GM19099 (cell line): Measurements from ENCODE around the gene RBM20.

Source experiments
- POLR2A ChIP-seq: IDR thresholded peaks from 3 replicates; pipeline ENCODE4 v1.6.1; 2011; ENCODE audit warnings: low read depth; ENCODE audit not compliant: insufficient read length; ENCODE audit errors: extremely low read depth

Gene RBM20

DNA sequence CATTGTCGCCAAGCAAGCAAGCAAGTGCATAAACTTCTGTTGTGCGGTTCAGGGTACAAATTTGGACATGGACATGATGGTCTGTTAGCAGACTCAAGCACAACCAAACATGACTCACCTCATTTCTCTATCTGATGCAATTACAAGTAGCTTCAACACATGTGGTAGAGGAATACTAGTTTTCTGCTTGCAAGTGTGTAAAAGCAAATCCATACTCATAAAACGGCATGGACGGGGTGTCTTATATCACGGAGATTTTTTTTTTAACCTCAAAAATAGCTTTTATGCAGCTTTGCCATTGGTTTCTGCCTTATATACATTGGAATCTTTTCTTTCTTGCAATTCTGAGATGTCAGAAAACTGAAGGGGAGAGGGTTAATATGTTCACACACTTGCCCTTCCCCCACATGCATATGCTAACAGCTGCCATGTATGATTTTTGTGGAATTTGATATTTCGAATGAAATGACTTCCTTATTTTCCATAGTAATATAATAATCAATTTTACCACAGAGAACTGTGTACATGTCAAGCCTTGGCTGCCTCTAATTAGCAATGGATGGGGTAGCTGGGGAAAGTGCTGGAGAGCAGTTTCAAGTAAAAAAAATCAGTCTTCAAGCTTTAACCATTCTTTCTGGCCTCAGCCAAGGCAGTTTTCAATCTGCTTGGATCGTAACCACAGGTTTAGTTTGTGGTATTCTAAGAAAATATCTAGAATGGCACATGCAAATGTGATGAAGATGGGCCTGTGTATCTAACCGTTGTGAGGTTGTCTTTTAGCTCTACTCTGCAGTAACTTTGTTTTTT is 121.6 kb downstream of the RBM20 start:
- no peak for TF ChIP-seq POLR2A

DNA sequence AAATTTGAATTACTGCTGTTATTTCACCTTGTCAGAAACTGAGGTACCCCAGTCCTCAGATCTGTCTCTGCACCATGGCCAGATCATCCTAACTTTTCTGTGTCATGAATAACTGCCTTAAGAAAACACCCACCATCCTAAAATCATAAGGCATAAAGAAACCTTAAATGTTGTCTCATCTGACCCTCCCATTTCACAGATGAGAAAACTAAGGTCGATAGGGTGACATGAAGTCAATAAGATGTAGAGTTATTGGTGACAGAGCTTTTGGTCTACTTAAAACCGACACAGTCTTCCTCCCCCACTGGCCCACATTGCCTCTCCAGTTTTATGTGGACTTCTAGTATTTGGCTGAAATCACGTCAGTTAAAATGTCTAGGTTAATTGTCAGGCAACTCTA is 126.1 kb downstream of the RBM20 start:
- TF ChIP-seq POLR2A, result no peak

DNA sequence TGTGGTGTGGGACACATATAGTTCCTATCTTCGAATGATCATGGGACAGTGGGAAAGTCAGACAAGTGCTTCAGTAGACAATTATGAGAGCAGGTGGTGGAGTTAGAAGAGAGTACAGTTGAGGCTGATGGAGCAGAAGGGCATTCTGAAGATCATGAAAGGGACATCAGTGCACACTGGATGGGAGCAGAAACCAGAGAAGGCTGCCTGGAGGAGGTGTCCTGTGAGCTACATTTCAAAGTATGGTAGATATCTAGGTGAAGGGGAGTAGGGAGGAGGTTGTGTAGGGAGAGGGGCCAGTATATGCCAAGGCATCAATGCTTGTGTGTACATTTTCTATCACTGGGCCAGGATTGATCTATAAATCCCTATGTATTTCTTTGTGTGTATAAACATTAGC is 127.3 kb downstream of the RBM20 start:
- no peak for TF ChIP-seq POLR2A

DNA sequence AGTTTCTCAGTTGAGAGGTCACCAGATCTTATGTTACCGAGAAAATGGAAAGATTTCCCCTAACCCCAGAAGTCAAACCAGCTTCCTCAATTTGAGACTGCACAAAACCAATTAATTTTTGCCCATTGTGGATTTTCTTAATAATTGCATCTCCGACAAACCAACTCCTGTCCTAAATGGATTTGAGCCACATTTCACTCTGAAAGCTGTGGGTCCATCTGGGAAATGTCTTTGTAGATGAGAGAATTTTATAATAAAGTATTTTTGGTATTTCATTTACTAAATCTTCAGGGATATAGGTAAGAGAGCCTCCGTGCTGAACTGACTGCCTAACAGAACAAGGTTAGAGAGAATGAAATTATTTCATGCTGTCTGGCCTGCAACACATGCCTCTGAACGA is 127.9 kb downstream of the RBM20 start:
- no peak for TF ChIP-seq POLR2A

DNA sequence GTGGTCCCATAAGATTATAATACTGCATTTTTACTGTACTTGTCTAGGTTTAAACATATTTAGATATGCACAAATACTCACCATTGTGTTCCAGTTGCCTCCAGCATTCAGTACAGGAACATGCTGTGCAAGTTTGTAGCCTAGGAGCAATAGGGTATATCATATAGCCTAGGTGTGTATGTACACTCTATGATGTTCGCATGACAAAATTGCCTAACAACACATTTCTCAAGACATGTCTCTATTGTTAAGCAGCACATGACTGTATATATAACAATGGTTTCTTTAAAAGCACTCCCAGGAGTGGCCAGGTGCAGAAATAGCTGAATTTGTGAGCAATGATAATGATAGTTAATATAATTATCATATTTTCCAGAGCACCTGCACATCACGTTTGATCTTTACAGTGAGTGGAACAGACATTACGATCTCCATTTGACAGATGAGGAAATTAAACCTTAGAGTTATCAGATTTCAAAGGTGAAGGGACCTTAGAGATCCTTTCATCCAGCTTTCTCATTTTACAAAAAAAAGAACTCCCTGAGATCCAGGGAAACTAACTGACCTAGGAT is 128.4 kb downstream of the RBM20 start:
- TF ChIP-seq POLR2A, result no peak

DNA sequence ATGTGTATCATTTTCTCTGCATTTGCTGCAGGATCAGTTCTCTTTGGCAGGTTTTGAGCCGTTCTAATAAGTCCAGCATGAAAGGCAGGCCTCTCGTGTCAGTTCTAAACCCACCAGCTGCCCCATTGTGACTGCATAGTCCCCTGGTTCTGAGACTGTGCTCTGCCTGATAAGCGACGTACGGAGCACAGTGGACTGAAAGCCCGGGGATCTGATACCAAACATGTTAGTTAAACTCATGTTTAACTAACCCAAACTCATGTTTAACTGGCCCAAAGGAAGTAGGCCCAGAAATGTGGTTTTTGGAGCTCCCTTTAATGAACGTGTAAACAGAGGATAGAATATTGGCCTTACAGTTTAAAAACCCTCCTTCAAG is 129.5 kb downstream of the RBM20 start:
- no peak for TF ChIP-seq POLR2A

DNA sequence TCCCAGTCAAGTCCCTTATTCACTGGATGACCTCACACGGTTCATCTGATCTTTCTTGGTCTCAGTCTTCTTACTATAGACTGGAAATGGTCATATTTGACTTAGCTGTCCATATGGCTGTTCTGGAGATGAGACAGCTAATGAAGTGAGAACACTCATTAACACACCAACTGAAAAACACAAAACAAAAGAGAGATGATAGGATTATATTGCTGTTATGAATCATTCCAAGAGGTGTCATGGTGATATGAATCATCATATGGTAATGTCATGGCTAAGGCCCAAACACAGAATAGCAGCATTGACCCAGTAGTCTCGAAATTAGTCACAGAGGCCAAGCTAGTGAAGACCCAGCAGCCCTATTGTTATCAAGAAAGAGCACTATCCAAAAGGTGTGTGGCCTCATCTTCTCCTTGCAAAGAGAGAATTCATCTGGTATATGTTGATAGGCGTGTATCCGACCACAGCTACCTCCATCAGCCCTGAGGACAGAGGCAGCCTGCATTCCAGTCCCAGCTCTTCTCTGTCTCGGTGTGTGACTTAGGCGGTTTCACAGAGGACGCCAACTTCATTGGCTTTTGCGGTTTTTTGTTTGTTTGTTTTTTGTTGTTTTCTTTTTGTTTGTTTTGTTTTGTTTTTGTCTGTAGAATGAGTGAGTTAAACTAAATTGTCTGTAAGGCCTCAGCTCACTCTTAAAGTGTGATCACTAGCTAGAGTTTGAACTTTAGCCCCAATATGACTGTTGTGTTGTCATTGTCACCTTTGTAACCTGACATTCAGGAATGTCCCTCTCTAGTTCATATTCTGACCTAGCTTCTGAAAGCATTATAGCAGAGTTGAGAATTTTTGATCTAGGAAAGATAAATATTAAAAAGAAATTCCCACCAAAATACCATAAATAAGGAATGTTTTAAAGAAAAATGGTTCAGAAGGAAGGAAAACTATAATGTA is 130.2 kb downstream of the RBM20 start:
- no peak for TF ChIP-seq POLR2A

DNA sequence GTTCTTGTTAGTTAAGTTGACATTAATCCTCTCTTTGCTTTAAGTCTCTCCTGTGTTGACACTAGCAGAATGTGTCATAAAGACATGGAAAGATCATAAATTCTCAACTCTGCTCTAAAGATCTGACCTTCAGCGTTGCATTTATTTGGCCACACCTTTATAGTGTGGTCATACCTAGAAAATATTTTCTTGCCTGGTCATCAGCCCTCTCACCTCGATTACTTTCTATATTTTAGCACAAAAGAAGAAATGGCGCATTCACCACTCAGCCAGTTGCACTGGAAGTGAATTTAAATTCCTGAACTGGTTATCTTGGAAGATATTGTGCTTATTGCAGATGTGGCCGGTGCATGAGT is 130.9 kb downstream of the RBM20 start:
- TF ChIP-seq POLR2A, result no peak

DNA sequence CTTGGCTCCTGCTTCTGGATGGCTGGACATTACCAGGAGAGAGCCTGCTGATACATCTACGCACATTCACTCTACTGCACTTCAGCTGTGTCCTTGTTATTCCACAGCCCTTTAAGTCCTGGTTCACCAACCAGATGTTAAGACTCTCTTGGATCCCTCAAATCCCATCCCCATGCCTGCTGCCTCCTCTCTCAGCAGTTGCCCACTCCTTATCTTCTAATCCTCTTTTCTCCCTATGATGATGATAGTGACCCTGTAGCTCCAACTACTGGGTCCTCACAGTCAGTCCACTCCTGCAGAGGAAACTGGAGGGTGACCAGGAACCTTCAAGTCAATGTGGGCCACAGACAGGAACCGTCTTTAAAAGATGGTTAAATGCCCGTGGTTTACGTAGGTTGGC is 131.3 kb downstream of the RBM20 start:
- TF ChIP-seq POLR2A, result no peak

DNA sequence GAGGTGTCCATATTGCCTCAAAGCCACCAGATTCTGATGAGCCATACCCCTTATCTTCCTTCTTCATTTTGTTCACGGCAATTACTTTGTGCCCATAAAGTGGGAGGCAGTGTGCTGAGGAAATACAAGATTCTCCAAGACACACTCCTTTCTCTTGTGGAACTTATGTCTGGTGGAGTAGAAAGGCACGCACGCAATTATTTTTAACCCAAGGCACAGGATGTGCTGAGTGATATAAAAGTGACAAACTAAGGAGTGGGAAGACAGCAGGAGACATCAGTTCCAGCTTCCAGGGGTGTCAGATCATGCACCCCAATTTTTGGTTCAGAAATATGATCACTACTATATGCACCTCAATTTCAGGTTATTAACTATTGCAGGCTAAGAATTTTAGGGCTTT is 132.9 kb downstream of the RBM20 start:
- no peak for TF ChIP-seq POLR2A

DNA sequence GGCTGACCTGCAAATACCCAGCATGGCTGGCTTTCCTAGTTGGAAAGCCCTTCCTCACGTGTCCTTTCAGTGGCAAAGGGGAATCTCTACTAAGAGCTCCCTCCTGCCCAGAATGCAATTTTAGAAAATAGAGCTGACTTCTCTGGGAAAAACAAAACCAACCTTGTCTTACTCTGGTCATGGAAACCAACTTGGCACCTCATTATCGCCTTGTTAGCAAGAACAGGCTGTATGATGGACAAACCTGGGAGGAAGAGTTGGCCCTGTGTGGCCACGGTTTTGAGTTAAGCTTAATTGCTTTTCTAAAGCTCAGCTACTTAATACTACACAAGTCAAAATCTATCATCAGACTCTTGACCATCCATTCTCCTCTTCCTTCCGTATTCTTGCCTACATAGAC is 133.5 kb downstream of the RBM20 start:
- no peak for TF ChIP-seq POLR2A

DNA sequence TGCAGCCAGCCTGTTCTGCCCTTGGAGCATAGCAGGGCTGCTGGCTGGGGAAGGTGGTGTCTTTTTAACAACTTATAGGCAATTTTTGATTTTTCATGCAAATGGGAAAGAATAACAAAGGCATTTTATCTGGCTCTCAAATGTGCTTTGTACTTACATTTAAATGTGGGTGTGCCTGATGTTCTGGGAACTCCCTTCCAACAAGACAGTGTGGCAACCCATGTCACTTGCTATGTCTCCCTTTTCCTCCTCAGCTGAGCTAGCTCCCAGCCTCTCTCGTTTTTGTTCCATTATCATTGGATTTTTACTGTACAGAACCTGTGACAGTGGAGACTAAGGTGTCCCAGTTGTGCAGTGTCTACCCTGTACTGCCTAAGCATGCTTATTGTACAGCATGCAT is 134.1 kb downstream of the RBM20 start:
- no peak for TF ChIP-seq POLR2A

DNA sequence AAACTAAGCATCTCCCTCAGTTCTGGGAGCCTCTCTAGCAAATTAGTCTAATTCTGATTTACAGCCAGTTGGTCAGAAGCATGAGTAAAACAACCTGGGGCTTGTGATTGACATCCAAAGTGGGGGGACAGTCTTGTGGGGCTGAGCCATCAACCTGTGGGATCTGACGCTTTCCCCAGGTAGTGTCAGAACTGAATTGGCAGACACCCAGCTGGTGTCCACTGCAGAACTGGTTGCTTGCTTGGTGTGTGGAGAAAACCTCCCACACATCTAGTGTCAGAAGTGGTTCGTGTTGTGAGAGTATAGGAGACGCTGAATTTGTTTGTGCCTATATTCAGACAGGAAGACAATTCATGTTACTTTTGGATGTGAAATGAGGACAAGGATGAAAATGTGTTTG is 135.4 kb downstream of the RBM20 start:
- no peak for TF ChIP-seq POLR2A

DNA sequence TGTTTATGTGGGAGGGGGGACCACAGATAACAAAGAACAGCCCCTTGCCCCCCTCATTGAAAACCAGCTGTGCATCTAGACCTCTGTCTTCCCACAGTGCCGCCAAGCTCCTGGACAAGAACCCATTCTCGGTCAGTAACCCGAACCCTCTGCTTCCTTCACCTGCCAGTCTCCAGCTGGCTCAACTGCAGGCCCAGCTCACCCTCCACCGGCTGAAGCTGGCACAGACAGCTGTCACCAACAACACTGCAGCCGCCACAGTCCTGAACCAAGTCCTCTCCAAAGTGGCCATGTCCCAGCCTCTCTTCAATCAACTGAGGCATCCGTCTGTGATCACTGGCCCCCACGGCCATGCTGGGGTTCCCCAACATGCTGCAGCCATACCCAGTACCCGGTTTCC is 136.6 kb downstream of the RBM20 start:
- no peak for TF ChIP-seq POLR2A

DNA sequence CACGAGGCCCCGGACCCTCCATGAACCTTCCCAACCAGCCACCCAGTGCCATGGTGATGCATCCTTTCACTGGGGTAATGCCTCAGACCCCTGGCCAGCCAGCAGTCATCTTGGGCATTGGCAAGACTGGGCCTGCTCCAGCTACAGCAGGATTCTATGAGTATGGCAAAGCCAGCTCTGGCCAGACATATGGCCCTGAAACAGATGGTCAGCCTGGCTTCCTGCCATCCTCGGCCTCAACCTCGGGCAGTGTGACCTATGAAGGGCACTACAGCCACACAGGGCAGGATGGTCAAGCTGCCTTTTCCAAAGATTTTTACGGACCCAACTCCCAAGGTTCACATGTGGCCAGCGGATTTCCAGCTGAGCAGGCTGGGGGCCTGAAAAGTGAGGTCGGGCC is 137.0 kb downstream of the RBM20 start:
- no peak for TF ChIP-seq POLR2A

DNA sequence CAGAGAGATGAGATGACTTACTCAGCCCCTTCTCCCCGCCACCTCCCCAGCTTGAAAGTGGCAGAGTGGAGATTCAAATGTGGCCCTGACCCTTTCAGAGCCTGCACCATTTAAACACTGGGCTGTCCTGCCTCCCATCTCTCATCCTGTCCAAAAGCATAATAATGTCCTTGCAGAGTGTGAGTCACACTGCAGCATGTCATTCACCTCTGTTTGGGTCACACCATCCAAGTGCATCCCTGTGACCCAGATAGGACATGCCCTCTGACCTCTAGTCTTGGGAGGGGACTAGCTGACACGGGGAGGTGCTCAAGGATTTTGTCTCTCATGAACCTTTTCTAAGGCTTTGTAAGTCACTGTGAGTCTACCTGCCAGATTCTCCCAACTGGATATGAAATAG is 138.5 kb downstream of the RBM20 start:
- TF ChIP-seq POLR2A, result no peak

DNA sequence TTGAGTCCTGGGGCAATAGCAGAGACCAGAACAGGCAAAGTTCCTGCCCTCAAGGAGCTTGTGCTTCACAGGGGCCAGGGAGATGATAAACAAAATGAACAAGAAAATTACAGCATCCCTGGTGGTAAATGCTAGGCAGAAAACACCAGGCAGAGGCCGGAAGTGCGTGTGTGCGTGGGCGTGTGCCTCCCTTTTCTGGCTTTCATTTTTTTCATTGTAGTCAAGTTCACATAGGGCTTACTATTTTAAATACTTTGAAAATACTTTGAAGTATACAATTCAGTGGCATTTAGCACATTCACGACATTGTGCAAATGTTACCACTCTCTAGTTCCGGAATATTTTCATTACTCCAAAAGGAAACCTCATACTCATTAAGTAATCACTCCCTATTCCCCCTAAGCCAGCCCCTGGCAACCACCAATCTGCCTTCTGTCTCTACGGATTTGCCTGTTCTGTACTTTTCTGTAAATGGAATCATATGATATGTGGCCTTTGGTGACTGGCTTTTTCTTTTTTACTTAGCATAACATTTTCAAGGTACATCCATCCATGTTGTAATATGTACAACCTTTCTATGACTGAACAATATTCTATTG is 139.5 kb downstream of the RBM20 start:
- TF ChIP-seq POLR2A, result no peak
